PC-3 (cell line): Measurements from ENCODE around the gene TGM5.

ENCODE experiments used
- CTCF ChIP-seq: fragments of 300-600 bp; sonication (generic); conservative IDR thresholded peaks from 2 replicates; pipeline ENCODE4 v1.5.1; 2017; ENCODE audit warnings: antibody characterized with exemption, low read depth, mild to moderate bottlenecking, low read length
- EZH2 ChIP-seq: fragments of 300-600 bp; sonication (generic); IDR thresholded peaks from one replicate; pipeline ENCODE4 v1.6.1; 2017; ENCODE audit warnings: antibody characterized with exemption, mild to moderate bottlenecking, low read length; ENCODE audit not compliant: unreplicated experiment

GRCh38 chr15:43215961-43216360, 50.8 kb downstream of the TGM5 start:
- TF ChIP-seq EZH2 (no peak), CTCF (no peak)
